IMR-90 (cell line): Measurements from ENCODE around the gene MAT2A. TPM values are rescaled to one million over a fixed set of nuclear protein-coding genes. Genes with fewer than 3 reads are reported as not detected.
A peak's percentile ranks its signal among the peaks of the same experiment; 100 is the strongest.

Source experiments
- ATAC-seq: fragments of 200-7000 bp; cut with Tn5 transposase; 2 replicates; pipeline ENCODE4 v1.9.1; 2020; ENCODE audit warnings: low read depth, mild to moderate bottlenecking, moderate library complexity
- BruUV-seq: library from RNA; stranded (reverse); fragments of 400-500 nt; replicated peaks from 2 replicates; lab custom pipeline; 2021; lab: Mats Ljungman, UMichigan
- CTCF ChIA-PET: fragments of 300-600 bp; formaldehyde crosslinking; extraction: SDS; loops from one replicate; lab custom pipeline; 2021; ENCODE audit warnings: antibody characterized with exemption; lab: Yijun Ruan, JAX
- POLR2A ChIA-PET: fragments of 300-600 bp; sonication (Branson Sonifier 250); formaldehyde crosslinking; loops from one replicate; lab custom pipeline; 2022; ENCODE audit warnings: antibody characterized with exemption; ENCODE audit not compliant: unreplicated experiment; lab: Charles Lee
- DNase-seq: peaks from one replicate; pipeline ENCODE4 v3.0.0; 2013
- H2AFZ ChIP-seq: replicated peaks from 2 replicates; pipeline ENCODE3; 2013; ENCODE audit warnings: low read length, mild to moderate bottlenecking; ENCODE audit not compliant: poor library complexity
- H2AK5ac ChIP-seq: 2 replicates; pipeline ENCODE4 v1.6.1; 2013; ENCODE audit warnings: low read depth, low read length, inconsistent platforms
- H2AK9ac ChIP-seq: replicated peaks from 2 replicates; pipeline ENCODE3; 2013; ENCODE audit warnings: mild to moderate bottlenecking, low read depth, low read length, moderate library complexity; ENCODE audit not compliant: poor library complexity
- H2BK120ac ChIP-seq: 2 replicates; pipeline ENCODE4 v1.6.1; 2013; ENCODE audit warnings: low read depth, low read length, inconsistent platforms
- H2BK15ac ChIP-seq: 3 replicates; pipeline ENCODE4 v1.6.1; 2013; ENCODE audit warnings: low read depth, low read length, inconsistent platforms
- H2BK20ac ChIP-seq: 2 replicates; pipeline ENCODE4 v1.6.1; 2013; ENCODE audit warnings: low read depth, mild to moderate bottlenecking, inconsistent platforms, low read length, moderate library complexity
- H2BK5ac ChIP-seq: 2 replicates; pipeline ENCODE4 v1.6.1; 2013; ENCODE audit warnings: mild to moderate bottlenecking, low read depth, low read length, inconsistent platforms; ENCODE audit not compliant: poor library complexity, severe bottlenecking
- H3K14ac ChIP-seq: replicated peaks from 2 replicates; pipeline ENCODE4 v1.6.1; 2013; ENCODE audit warnings: low read depth, low read length, inconsistent platforms
- H3K18ac ChIP-seq: 2 replicates; pipeline ENCODE4 v1.6.1; 2013; ENCODE audit warnings: low read depth, low read length, control low read depth
- H3K23ac ChIP-seq: 2 replicates; pipeline ENCODE4 v1.6.1; 2013; ENCODE audit warnings: low read depth, low read length, inconsistent platforms
- H3K27ac ChIP-seq: 2 replicates; pipeline ENCODE4 v1.5.1; 2013; ENCODE audit warnings: mild to moderate bottlenecking, control low read depth, low read length; ENCODE audit not compliant: insufficient read depth
- H3K27me3 ChIP-seq: 2 replicates; pipeline ENCODE4 v1.6.1; 2013; ENCODE audit warnings: low read length; ENCODE audit not compliant: control insufficient read depth, insufficient read depth
- H3K36me3 ChIP-seq: 2 replicates; pipeline ENCODE4 v1.6.1; 2013; ENCODE audit warnings: low read length, mixed read lengths; ENCODE audit not compliant: control insufficient read depth, insufficient read depth
- H3K4ac ChIP-seq: 2 replicates; pipeline ENCODE4 v1.6.1; 2013; ENCODE audit warnings: low read depth, low read length, inconsistent platforms
- H3K4me1 ChIP-seq: 2 replicates; pipeline ENCODE4 v1.6.1; 2013; ENCODE audit warnings: low read length, mixed read lengths; ENCODE audit not compliant: control insufficient read depth, insufficient read depth
- H3K4me2 ChIP-seq: 2 replicates; pipeline ENCODE4 v1.6.1; 2013; ENCODE audit warnings: low read depth, mild to moderate bottlenecking, control low read depth, low read length, moderate library complexity
- H3K4me3 ChIP-seq: 2 replicates; pipeline ENCODE4 v1.5.1; 2013; ENCODE audit warnings: low read depth, mild to moderate bottlenecking, control low read depth, low read length, moderate library complexity; ENCODE audit not compliant: insufficient read depth
- H3K56ac ChIP-seq: 2 replicates; pipeline ENCODE4 v1.6.1; 2013; ENCODE audit warnings: low read length, inconsistent platforms; ENCODE audit not compliant: insufficient read depth; ENCODE audit errors: extremely low read depth
- H3K79me1 ChIP-seq, 2 experiments: 2 replicates each; pipeline ENCODE4 v1.6.1; 2013; ENCODE audit warnings: low read length in 2 of 2, inconsistent platforms in 1 of 2, low read depth in 1 of 2
- H3K9ac ChIP-seq: 2 replicates; pipeline ENCODE4 v1.6.1; 2013; ENCODE audit warnings: low read depth, low read length, control low read depth
- H3K9me1 ChIP-seq: 2 replicates; pipeline ENCODE4 v1.6.1; 2013; ENCODE audit warnings: low read length, inconsistent platforms; ENCODE audit not compliant: insufficient read depth
- H3K9me3 ChIP-seq: 2 replicates; pipeline ENCODE4 v1.6.1; 2013; ENCODE audit warnings: low read length; ENCODE audit not compliant: control insufficient read depth, insufficient read depth
- H4K20me1 ChIP-seq: 2 replicates; pipeline ENCODE4 v1.6.1; 2013; ENCODE audit warnings: low read length, inconsistent platforms; ENCODE audit not compliant: insufficient read depth
- H4K5ac ChIP-seq: 2 replicates; pipeline ENCODE4 v1.6.1; 2013; ENCODE audit warnings: mild to moderate bottlenecking, low read depth, low read length, control low read depth
- H4K8ac ChIP-seq, 2 experiments: 2 replicates each; pipeline ENCODE4 v1.6.1; 2013; ENCODE audit warnings: low read depth in 2 of 2, low read length in 2 of 2, control low read depth in 1 of 2, inconsistent platforms in 1 of 2
- H4K91ac ChIP-seq: 2 replicates; pipeline ENCODE4 v1.6.1; 2013; ENCODE audit warnings: low read depth, low read length, inconsistent platforms; ENCODE audit not compliant: insufficient read depth
- BHLHE40 ChIP-seq: fragments of 150-350 bp; IDR thresholded peaks from 2 replicates; pipeline ENCODE4 v1.6.1; 2016; ENCODE audit warnings: mild to moderate bottlenecking, low read depth, low read length
- ELK1 ChIP-seq: fragments of 150-350 bp; IDR thresholded peaks from 2 replicates; pipeline ENCODE4 v1.6.1; 2016; ENCODE audit warnings: low read depth, mild to moderate bottlenecking, low read length, moderate library complexity, borderline replicate concordance
- FOS ChIP-seq: fragments of 150-350 bp; IDR thresholded peaks from 2 replicates; pipeline ENCODE4 v1.6.1; 2016; ENCODE audit warnings: low read depth, low read length
- MAFK ChIP-seq: IDR thresholded peaks from 2 replicates; pipeline ENCODE4 v1.6.1; 2012; ENCODE audit warnings: low read depth, low read length, improper control_type of control experiment
- MXI1 ChIP-seq: IDR thresholded peaks from 2 replicates; pipeline ENCODE4 v1.6.1; 2012; ENCODE audit warnings: low read depth, mild to moderate bottlenecking, low read length, moderate library complexity, borderline replicate concordance
- POLR2A ChIP-seq: IDR thresholded peaks from 2 replicates; pipeline ENCODE4 v1.6.1; 2012; ENCODE audit warnings: mild to moderate bottlenecking, low read depth, low read length
- RCOR1 ChIP-seq: IDR thresholded peaks from 2 replicates; pipeline ENCODE4 v1.6.1; 2012; ENCODE audit warnings: mild to moderate bottlenecking, low read length, improper control_type of control experiment; ENCODE audit not compliant: insufficient replicate concordance
- RFX5 ChIP-seq: IDR thresholded peaks from 2 replicates; pipeline ENCODE4 v1.8.0; 2012; ENCODE audit warnings: low read depth, mild to moderate bottlenecking, low read length, moderate library complexity
- WGBS, 2 experiments: methylation state at CpG; one replicate each; pipeline versions ENCODE4 v1.1.5 to v1.1.7; 2013; ENCODE audit warnings: missing lambda C conversion rate in 2 of 2; ENCODE audit not compliant: insufficient read length in 1 of 2; ENCODE audit errors: extremely low coverage in 2 of 2; 5-methylcytosine and 5-hydroxymethylcytosine counted together
- dilution Hi-C: fragments of 300-500 bp; cut with HindIII; formaldehyde crosslinking; loops from one replicate; pipeline ENCODE4 v1.14.3; 2018; ENCODE audit warnings: low sequenced_read_pairs; ENCODE audit not compliant: unreplicated experiment
- in situ Hi-C: fragments of 300-500 bp; cut with MboI; formaldehyde crosslinking; loops from 3 replicates; pipeline ENCODE4 v1.14.3; 2019; ENCODE audit warnings: low sequenced_read_pairs, inconsistent platforms, mixed read lengths
- intact Hi-C: fragments of 100-400 bp; cut with micrococcal nuclease; formaldehyde crosslinking; loops from 2 replicates; pipeline ENCODE4 v1.10.0; 2022
- polyA plus RNA-seq, 3 experiments: library from polyadenylated mRNA; depleted of rRNA; stranded (reverse); fragments of >200 nt; gene quantifications; 2 replicates each; pipeline ENCODE4 v1.2.3, GENCODE V29; 2012; ENCODE audit warnings: low replicate concordance in 1 of 3
- total RNA-seq: library from RNA; depleted of rRNA; stranded (reverse); fragments of >200 nt; gene quantifications from 2 replicates; pipeline ENCODE4 v1.2.3, GENCODE V29; 2012
- TF ChIP-seq, protein P1 (sequence below): fragments of 150-350 bp; IDR thresholded peaks from 2 replicates; pipeline ENCODE4 v1.6.1; 2017; ENCODE audit warnings: mild to moderate bottlenecking, antibody characterized with exemption, low read length, low read depth

The MAT2A gene
- total and polyA plus RNA-seq, 2 of the 4 experiments (the other 2 are of a cell fraction), result 94.1 to 223 TPM

- H3K18ac ChIP-seq, result peak overlapping the region; percentile 78
- H2BK5ac ChIP-seq, result peak overlapping the region; percentile 89
- TF ChIP-seq MXI1 (peak; percentile 59), RCOR1 (peak; percentile 22), POLR2A (no peak), RFX5 (no peak), ELK1 (no peak), BHLHE40 (peak; percentile 94), FOS (peak; percentile 27; the same call in 1 of the 2 replicates), MAFK (peak; percentile 44; the same call in 1 of the 2 replicates)
- TF ChIP-seq, protein P1, sequence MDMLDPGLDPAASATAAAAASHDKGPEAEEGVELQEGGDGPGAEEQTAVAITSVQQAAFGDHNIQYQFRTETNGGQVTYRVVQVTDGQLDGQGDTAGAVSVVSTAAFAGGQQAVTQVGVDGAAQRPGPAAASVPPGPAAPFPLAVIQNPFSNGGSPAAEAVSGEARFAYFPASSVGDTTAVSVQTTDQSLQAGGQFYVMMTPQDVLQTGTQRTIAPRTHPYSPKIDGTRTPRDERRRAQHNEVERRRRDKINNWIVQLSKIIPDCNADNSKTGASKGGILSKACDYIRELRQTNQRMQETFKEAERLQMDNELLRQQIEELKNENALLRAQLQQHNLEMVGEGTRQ, result peak; percentile 83
- H3K4ac ChIP-seq, result peak overlapping the region; percentile 98
- H3K27ac ChIP-seq, result peak overlapping the region; percentile 72
- no peak overlapping the region for H3K4me2 ChIP-seq
- DNase-seq (peak; percentile 97), ATAC-seq (peak; percentile 70)
- H3K14ac ChIP-seq, result peak overlapping the region; percentile 95
- CTCF ChIA-PET, result interaction anchor here (1.0 to 1.4 kb wide), 2 partner anchors 34 to 84 kb away, joined by 4 to 5 read pairs; partner anchors contain the start of gene MAT2A
- H3K36me3 ChIP-seq, result no peaks in the 10 kb centered on the region
- POLR2A ChIA-PET, result interaction anchor here (1.0 to 1.1 kb wide), 2 partner anchors 34 to 42 kb away, joined by 3 to 6 read pairs; partner anchors contain the start of gene MAT2A
- H2BK15ac ChIP-seq, result peak overlapping the region; percentile 92; the same call in 1 of the 3 replicates
- no peak overlapping the region for H3K9ac ChIP-seq
- peak overlapping the region; percentile 96 for H4K91ac ChIP-seq
- peak overlapping the region; percentile 95 for H2BK20ac ChIP-seq
- peak overlapping the region; percentile 86 for H2AK9ac ChIP-seq
- dilution Hi-C loops (no loop called here), intact Hi-C loops (loop anchor here (1.0 kb wide), 1 partner anchor 72 kb away; no protein-coding TSS in a partner anchor), in situ Hi-C loops (no loop called here)
- no CpG with 5 or more reads among the region's 3 CpGs for WGBS, 2 experiments
- peak overlapping the region; percentile 70 for H2AFZ ChIP-seq
- peak overlapping the region; percentile 34; the same call in 1 of the 2 replicates for H3K56ac ChIP-seq
- peaks cover 0 to 24% of the 10 kb centered on the region in 2 experiments; a peak in 2 of 4 replicates for H3K79me1 ChIP-seq
- peaks cover 49% of the 10 kb centered on the region for H3K9me1 ChIP-seq
- no peaks in the 10 kb centered on the region for H3K27me3 ChIP-seq
- no peaks in the 10 kb centered on the region for H4K20me1 ChIP-seq
- peaks cover 32% of the 10 kb centered on the region for H3K4me1 ChIP-seq
- H4K8ac ChIP-seq, result peak overlapping the region in 1 of 2 experiments; percentile 79; a peak in 2 of 4 replicates
- H4K5ac ChIP-seq, result peak overlapping the region; percentile 6; the same call in 1 of the 2 replicates
- H3K9me3 ChIP-seq, result no peaks in the 10 kb centered on the region
- H2AK5ac ChIP-seq, result peak overlapping the region; percentile 89
- H3K23ac ChIP-seq, result peak overlapping the region; percentile 70
- no peak overlapping the region for H3K4me3 ChIP-seq
- no TSS peak for BruUV-seq
- H2BK120ac ChIP-seq, result peak overlapping the region; percentile 91
Measured at GRCh38 chr2:85504778-85505261, 34.1 kb upstream of the MAT2A start.
